ENCODE results near the gene FTO.

DNA sequence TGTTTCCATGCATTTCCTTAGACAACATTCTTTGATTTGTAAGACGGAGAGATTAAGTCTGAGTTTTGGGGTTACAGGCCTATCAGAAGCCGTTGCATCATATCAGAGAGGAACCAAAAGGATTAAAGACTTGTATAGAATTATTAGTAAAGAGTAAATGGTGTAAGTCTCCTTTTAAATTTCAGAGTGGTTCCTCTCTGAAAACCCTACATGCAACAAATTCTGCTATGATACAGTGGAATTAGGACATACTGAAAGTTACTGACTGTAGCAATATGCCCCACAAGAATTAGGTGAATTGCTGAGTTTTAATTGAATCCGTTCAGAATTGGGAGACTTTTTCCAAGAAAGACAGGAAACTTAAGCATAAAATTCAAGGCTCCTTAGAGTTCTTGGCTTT is 221.6 kb downstream of the FTO start:
- TF ChIP-seq CTCF (IDR thresholded peaks at IDR 0.05; ENCODE audit: low read length) (no peak), EZH2phosphoT487 (IDR thresholded peaks at IDR 0.05; ENCODE audit: low read length) (no peak)
